Measurements from ENCODE around the gene DMRT2. TPM values are rescaled to one million over a fixed set of nuclear protein-coding genes. Genes with fewer than 3 reads are reported as not detected.

Gene DMRT2
- total and polyA plus RNA-seq, 2 donors (not counting 3 experiments of a cell fraction or from before 2014, with no cell fraction given), result not detected

DNA sequence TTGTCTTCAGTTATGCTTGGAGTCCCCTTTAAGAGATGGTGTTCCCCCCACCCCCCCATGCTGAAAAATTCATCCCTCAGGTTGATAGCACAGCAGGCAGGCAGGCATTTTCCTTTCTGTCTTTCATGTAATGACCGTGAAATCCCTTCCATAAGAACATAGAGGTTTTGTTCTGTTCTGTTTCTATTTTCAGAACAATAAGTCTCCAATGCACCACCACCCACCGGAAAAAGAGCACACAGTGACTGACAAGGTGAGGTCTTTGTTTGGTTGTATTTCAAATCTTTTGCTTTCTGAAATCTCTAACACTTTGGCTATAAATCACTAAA is 52.4 kb downstream of the DMRT2 start:
- no peaks in the 10 kb centered on the region for H3K79me2 ChIP-seq (ENCODE audit: control insufficient read depth, insufficient read depth, low read length)
- dilution Hi-C loops (cut with MboI; ENCODE audit: extremely low pct_ligation_motif_present, low sequenced_read_pairs), result no loop called here
- ChIA-PET POLR2A (no interaction called here), CTCF (no interaction called here)
- TF ChIP-seq JUN (IDR thresholded peaks at IDR 0.05; ENCODE audit: borderline replicate concordance, insufficient read depth, insufficient read length, low read depth) (no peak), MYC (IDR thresholded peaks at IDR 0.05; ENCODE audit: low read depth, low read length) (no peak), FOS (IDR thresholded peaks at IDR 0.05; ENCODE audit: borderline replicate concordance, insufficient read depth, low read length) (no peak), POLR2A (IDR thresholded peaks at IDR 0.05; ENCODE audit: low read depth, low read length) (no peak), EZH2 (IDR thresholded peaks at IDR 0.05; ENCODE audit: borderline replicate concordance, low read depth, low read length, severe bottlenecking) (no peak), GATA2 (IDR thresholded peaks at IDR 0.05; ENCODE audit: insufficient read depth, insufficient read length, low read depth, low read length) (no peak), POLR2AphosphoS5 (IDR thresholded peaks at IDR 0.05; ENCODE audit: insufficient read depth, low read depth, low read length) (no peak)
- TF ChIP-seq, protein P1, sequence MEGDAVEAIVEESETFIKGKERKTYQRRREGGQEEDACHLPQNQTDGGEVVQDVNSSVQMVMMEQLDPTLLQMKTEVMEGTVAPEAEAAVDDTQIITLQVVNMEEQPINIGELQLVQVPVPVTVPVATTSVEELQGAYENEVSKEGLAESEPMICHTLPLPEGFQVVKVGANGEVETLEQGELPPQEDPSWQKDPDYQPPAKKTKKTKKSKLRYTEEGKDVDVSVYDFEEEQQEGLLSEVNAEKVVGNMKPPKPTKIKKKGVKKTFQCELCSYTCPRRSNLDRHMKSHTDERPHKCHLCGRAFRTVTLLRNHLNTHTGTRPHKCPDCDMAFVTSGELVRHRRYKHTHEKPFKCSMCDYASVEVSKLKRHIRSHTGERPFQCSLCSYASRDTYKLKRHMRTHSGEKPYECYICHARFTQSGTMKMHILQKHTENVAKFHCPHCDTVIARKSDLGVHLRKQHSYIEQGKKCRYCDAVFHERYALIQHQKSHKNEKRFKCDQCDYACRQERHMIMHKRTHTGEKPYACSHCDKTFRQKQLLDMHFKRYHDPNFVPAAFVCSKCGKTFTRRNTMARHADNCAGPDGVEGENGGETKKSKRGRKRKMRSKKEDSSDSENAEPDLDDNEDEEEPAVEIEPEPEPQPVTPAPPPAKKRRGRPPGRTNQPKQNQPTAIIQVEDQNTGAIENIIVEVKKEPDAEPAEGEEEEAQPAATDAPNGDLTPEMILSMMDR (IDR thresholded peaks at IDR 0.05; ENCODE audit: extremely low read depth in 1 of 2, insufficient read depth in 1 of 2, low read depth in 1 of 2, low read length in 2 of 2), result no peak
- TF ChIP-seq, protein P2, sequence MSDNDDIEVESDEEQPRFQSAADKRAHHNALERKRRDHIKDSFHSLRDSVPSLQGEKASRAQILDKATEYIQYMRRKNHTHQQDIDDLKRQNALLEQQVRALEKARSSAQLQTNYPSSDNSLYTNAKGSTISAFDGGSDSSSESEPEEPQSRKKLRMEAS (IDR thresholded peaks at IDR 0.05; ENCODE audit: insufficient read depth, insufficient read length), result no peak
- H3K9me1 ChIP-seq (replicated peaks; ENCODE audit: control insufficient read depth, extremely low read depth, insufficient read depth, low read length), result no peaks in the 10 kb centered on the region
- no peak overlapping the region for H3K4me2 ChIP-seq (ENCODE audit: insufficient read depth, low read length)
- no peak overlapping the region for H3K27ac ChIP-seq (ENCODE audit: insufficient read depth, low read depth, low read length)
- no peaks in the 10 kb centered on the region for H3K36me3 ChIP-seq (ENCODE audit: control insufficient read depth in 2 of 2, extremely low read depth in 1 of 2, insufficient read depth in 2 of 2, low read length in 2 of 2)
- no peak for DNase-seq (ENCODE audit: low read depth, low spot score)
- no peak overlapping the region for H2AFZ ChIP-seq (ENCODE audit: low read depth, low read length)
- no peaks in the 10 kb centered on the region for H3K4me1 ChIP-seq (ENCODE audit: control insufficient read depth, extremely low read depth, insufficient read depth, low read length)
- intact Hi-C loops (cut with micrococcal nuclease), result no loop called here
- H4K20me1 ChIP-seq (replicated peaks; ENCODE audit: control insufficient read depth, extremely low read depth, insufficient read depth, low read length), result no peaks in the 10 kb centered on the region
- no TSS peak for BruUV-seq (replicated peaks)
- H3K27me3 ChIP-seq (ENCODE audit: control insufficient read depth in 2 of 2, insufficient read depth in 2 of 2, low read length in 2 of 2), result no peaks in the 10 kb centered on the region
- no peak overlapping the region for H3K9ac ChIP-seq (replicated peaks; ENCODE audit: extremely low read depth, insufficient read depth, low read length)
- peaks cover 2% of the 10 kb centered on the region for H3K9me3 ChIP-seq (replicated peaks; ENCODE audit: control insufficient read depth, insufficient read depth, low read length)
- FAIRE-seq, result no peak
- no peak overlapping the region for H3K4me3 ChIP-seq (replicated peaks in 1 of 3; ENCODE audit: insufficient read depth in 1 of 3, low read depth in 1 of 3, low read length in 3 of 3)

Small RNA genes within 50 kb of the gene (small RNA-seq; reads per million reads assigned to genes)
- gene RNU6-1073P (ENCODE audit: insufficient read depth, insufficient read length, low read depth, low replicate concordance), result not detected

Other genes starting within 250 kb of the DMRT2 start
- 0.20 TPM in 1 of 2 replicates, not detected in the other for gene DMRT1, start 208.7 kb upstream of the DMRT2 start, total RNA-seq
- gene DMRT1, start 208.7 kb upstream of the DMRT2 start, polyA plus RNA-seq, result 0.08 TPM in 1 of 2 replicates, not detected in the other
- not detected in 2 replicates for gene DMRT3, start 73.7 kb upstream of the DMRT2 start, total RNA-seq
- gene DMRT3, start 73.7 kb upstream of the DMRT2 start, polyA plus RNA-seq, result not detected in 2 replicates